Measurements from ENCODE around the gene NSFL1C.
A peak's percentile ranks its signal among the peaks of the same experiment; 100 is the strongest.

The NSFL1C gene

DNA sequence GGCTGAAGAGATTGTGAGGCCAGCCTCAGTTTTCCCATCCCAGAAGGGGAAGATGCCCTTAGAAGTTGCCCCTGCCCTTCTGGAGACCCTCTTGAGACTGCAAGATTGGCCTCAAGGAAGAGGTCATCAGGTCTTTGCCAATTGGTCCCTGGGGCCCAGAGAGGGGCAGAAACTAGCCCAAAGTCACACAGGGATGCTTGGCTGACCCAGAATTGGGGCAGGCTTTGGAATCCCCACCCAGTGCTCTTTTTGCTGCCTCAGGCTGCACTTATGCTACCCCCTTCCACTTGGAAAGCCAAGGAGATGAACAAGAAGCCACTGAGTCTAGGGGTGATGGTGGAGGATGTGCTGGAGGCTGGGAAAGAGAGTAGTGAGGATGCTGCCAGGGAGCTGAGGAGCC lies 48.9 kb downstream of the NSFL1C start:
- no peak overlapping the region for H3K4me3 ChIP-seq (ENCODE audit: severe bottlenecking)
- DNase-seq (ENCODE audit: low spot score) (no peak), ATAC-seq (ENCODE audit: low read depth) (no peak)
- H3K36me3 ChIP-seq (ENCODE audit: low read depth): no peaks in the 10 kb centered on the region
- H3K27me3 ChIP-seq (ENCODE audit: insufficient read depth, poor library complexity, severe bottlenecking): no peaks in the 10 kb centered on the region
- peaks cover 35% of the 10 kb centered on the region for H3K4me1 ChIP-seq (ENCODE audit: insufficient read depth, poor library complexity, severe bottlenecking)
- TF ChIP-seq, protein P1, sequence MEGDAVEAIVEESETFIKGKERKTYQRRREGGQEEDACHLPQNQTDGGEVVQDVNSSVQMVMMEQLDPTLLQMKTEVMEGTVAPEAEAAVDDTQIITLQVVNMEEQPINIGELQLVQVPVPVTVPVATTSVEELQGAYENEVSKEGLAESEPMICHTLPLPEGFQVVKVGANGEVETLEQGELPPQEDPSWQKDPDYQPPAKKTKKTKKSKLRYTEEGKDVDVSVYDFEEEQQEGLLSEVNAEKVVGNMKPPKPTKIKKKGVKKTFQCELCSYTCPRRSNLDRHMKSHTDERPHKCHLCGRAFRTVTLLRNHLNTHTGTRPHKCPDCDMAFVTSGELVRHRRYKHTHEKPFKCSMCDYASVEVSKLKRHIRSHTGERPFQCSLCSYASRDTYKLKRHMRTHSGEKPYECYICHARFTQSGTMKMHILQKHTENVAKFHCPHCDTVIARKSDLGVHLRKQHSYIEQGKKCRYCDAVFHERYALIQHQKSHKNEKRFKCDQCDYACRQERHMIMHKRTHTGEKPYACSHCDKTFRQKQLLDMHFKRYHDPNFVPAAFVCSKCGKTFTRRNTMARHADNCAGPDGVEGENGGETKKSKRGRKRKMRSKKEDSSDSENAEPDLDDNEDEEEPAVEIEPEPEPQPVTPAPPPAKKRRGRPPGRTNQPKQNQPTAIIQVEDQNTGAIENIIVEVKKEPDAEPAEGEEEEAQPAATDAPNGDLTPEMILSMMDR (IDR thresholded peaks at IDR 0.05; ENCODE audit: poor library complexity, severe bottlenecking): no peak
- H3K9me3 ChIP-seq (ENCODE audit: severe bottlenecking): peaks cover 3% of the 10 kb centered on the region
- H3K27ac ChIP-seq (ENCODE audit: poor library complexity, severe bottlenecking): peak overlapping the region; percentile 88

DNA sequence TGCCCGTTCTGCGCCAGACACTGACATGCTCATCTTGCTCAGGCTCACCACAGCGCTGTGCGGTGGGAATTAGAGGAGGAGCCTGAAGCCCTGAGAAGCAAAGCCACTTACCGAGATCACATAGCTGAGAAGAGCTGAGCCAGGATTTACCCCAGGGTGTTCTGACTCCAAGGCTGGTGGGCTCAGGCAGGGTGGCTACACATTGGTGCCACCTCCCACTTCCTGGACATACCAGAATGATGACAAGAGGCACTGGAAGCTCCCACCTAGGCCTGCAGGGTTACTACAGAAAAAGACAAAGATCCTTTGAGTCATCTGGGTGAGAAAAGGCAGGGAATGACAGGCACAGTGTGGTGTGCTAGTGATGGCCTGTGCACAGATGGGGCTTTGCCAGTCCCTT lies 49.4 kb downstream of the NSFL1C start:
- Histone ChIP-seq H3K9me3 (ENCODE audit: severe bottlenecking) (peaks cover 3% of the 10 kb centered on the region), H3K27ac (ENCODE audit: poor library complexity, severe bottlenecking) (peak overlapping the region; percentile 88), H3K27me3 (ENCODE audit: insufficient read depth, poor library complexity, severe bottlenecking) (no peaks in the 10 kb centered on the region), H3K4me3 (ENCODE audit: severe bottlenecking) (no peak overlapping the region), H3K36me3 (ENCODE audit: low read depth) (no peaks in the 10 kb centered on the region), H3K4me1 (ENCODE audit: insufficient read depth, poor library complexity, severe bottlenecking) (peaks cover 35% of the 10 kb centered on the region)
- ATAC-seq (ENCODE audit: low read depth): peak; percentile 67
- no peak for DNase-seq (ENCODE audit: low spot score)
- TF ChIP-seq, protein P1 (IDR thresholded peaks at IDR 0.05; ENCODE audit: poor library complexity, severe bottlenecking): no peak

GRCh38 chr20:1415667-1416468 lies 50.8 kb downstream of the NSFL1C start:
- no peaks in the 10 kb centered on the region for H3K36me3 ChIP-seq (ENCODE audit: low read depth)
- ATAC-seq (ENCODE audit: low read depth) (peak; percentile 93), DNase-seq (ENCODE audit: low spot score) (peak; percentile 93)
- peaks cover 3% of the 10 kb centered on the region for H3K9me3 ChIP-seq (ENCODE audit: severe bottlenecking)
- TF ChIP-seq, protein P1 (IDR thresholded peaks at IDR 0.05; ENCODE audit: poor library complexity, severe bottlenecking): no peak
- no peaks in the 10 kb centered on the region for H3K27me3 ChIP-seq (ENCODE audit: insufficient read depth, poor library complexity, severe bottlenecking)
- no peak overlapping the region for H3K4me3 ChIP-seq (ENCODE audit: severe bottlenecking)
- peak overlapping the region; percentile 88 for H3K27ac ChIP-seq (ENCODE audit: poor library complexity, severe bottlenecking)
- peaks cover 35% of the 10 kb centered on the region for H3K4me1 ChIP-seq (ENCODE audit: insufficient read depth, poor library complexity, severe bottlenecking)

GRCh38 chr20:1414982-1415381 lies 51.7 kb downstream of the NSFL1C start:
- ATAC-seq (ENCODE audit: low read depth) (no peak), DNase-seq (ENCODE audit: low spot score) (no peak)
- no peak overlapping the region for H3K4me3 ChIP-seq (ENCODE audit: severe bottlenecking)
- H3K36me3 ChIP-seq (ENCODE audit: low read depth): no peaks in the 10 kb centered on the region
- peaks cover 3% of the 10 kb centered on the region for H3K9me3 ChIP-seq (ENCODE audit: severe bottlenecking)
- peak overlapping the region; percentile 88 for H3K27ac ChIP-seq (ENCODE audit: poor library complexity, severe bottlenecking)
- TF ChIP-seq, protein P1 (IDR thresholded peaks at IDR 0.05; ENCODE audit: poor library complexity, severe bottlenecking): no peak
- no peaks in the 10 kb centered on the region for H3K27me3 ChIP-seq (ENCODE audit: insufficient read depth, poor library complexity, severe bottlenecking)
- peaks cover 35% of the 10 kb centered on the region for H3K4me1 ChIP-seq (ENCODE audit: insufficient read depth, poor library complexity, severe bottlenecking)

GRCh38 chr20:1405801-1406200 lies 60.8 kb downstream of the NSFL1C start:
- DNase-seq (ENCODE audit: low spot score): no peak
- Histone ChIP-seq H3K9me3 (ENCODE audit: severe bottlenecking) (no peaks in the 10 kb centered on the region), H3K4me3 (ENCODE audit: severe bottlenecking) (no peak overlapping the region), H3K4me1 (ENCODE audit: insufficient read depth, poor library complexity, severe bottlenecking) (peaks cover 4% of the 10 kb centered on the region), H3K27me3 (ENCODE audit: insufficient read depth, poor library complexity, severe bottlenecking) (no peaks in the 10 kb centered on the region), H3K27ac (ENCODE audit: poor library complexity, severe bottlenecking) (no peak overlapping the region), H3K36me3 (ENCODE audit: low read depth) (no peaks in the 10 kb centered on the region)
- no peak for ATAC-seq (ENCODE audit: low read depth)
- TF ChIP-seq, protein P1 (IDR thresholded peaks at IDR 0.05; ENCODE audit: poor library complexity, severe bottlenecking): no peak
